GM21526 (cell line): ENCODE results near the gene HHATL.

Source experiments
- ATAC-seq: cut with Tn5 transposase; IDR thresholded peaks from one replicate; pipeline ENCODE4 v1.9.1; 2021; ENCODE audit warnings: moderate library complexity; ENCODE audit not compliant: unreplicated experiment, low FRiP score

HHATL gene, protein sequence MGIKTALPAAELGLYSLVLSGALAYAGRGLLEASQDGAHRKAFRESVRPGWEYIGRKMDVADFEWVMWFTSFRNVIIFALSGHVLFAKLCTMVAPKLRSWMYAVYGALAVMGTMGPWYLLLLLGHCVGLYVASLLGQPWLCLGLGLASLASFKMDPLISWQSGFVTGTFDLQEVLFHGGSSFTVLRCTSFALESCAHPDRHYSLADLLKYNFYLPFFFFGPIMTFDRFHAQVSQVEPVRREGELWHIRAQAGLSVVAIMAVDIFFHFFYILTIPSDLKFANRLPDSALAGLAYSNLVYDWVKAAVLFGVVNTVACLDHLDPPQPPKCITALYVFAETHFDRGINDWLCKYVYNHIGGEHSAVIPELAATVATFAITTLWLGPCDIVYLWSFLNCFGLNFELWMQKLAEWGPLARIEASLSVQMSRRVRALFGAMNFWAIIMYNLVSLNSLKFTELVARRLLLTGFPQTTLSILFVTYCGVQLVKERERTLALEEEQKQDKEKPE

DNA sequence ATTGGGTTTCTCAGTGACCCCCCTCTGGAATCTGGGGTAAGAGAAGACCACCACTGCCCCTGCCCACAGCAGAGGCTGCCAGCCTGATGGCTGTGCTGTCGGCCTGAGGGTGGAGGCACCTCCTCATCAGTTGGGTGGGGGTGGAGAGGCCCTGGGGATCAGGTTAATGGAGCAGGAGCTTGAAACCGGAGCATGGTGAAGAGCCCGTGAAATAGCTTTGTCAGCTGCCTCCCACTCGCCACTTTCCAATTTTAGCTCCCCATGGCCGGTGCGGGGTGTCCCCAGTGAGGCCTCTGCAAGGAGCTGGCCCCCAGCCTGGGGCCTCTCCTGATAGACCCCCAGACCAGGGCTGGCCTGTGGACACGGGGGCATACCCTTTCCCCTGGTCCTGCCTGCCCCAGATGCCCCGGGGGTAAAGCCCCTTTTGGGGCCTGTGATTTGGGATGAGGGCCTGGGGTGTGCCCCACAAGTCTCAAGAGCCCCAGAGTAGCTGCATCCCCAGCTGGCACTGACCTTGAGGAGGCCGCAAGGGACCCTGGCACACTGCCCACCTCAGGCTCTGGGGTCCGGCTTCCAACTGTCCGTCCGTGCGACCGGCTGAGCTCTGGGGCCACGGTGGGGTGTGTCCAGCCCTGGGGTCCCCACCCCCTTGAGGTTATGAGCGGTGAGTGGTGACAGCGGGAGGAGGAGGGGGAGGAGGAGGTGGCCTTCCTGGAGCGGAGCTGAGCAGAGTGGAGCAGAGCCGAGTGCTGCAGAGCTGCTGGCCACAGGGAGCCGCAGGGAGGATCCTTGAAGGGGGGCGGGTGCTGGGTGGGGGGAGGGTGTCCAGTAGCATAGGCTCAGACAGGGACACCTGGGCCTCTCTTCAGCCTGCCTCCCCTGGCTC, at the start of gene HHATL:
Gene HHATL, minus strand, starts transcription at position 733 of the 886 bp plus-strand sequence. CDS start 1,972 bp downstream, outside the sequence.
- no peak for ATAC-seq

GRCh38 chr3:42751609-42752008, 49.0 kb upstream of the HHATL start:
- ATAC-seq = no peak

GRCh38 chr3:42750834-42751233, 48.2 kb upstream of the HHATL start:
- no peak for ATAC-seq

DNA sequence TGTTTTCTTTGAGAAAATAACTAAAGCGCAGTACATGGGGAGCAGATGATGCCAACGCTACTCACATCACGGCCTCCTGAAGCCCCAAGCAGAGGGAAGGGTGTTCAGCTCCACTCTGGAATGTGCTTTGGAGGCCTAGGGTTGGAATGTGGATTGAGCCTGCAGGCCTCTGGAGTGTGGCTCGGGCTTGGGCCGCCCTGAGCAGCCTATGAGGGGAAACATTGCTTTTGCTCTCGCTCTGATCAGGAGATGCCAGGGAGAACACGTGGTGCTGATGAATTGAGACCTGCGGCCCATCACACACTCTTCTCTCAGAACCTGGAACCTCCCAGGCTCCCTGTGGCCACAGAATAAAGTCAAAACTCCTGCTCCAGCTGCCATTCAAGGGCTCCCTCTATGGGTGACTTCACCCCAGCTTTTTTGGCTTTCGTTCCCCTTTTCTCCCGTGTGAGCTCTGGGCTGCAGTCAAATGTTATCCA, 47.2 kb upstream of the HHATL start:
- no peak for ATAC-seq

DNA sequence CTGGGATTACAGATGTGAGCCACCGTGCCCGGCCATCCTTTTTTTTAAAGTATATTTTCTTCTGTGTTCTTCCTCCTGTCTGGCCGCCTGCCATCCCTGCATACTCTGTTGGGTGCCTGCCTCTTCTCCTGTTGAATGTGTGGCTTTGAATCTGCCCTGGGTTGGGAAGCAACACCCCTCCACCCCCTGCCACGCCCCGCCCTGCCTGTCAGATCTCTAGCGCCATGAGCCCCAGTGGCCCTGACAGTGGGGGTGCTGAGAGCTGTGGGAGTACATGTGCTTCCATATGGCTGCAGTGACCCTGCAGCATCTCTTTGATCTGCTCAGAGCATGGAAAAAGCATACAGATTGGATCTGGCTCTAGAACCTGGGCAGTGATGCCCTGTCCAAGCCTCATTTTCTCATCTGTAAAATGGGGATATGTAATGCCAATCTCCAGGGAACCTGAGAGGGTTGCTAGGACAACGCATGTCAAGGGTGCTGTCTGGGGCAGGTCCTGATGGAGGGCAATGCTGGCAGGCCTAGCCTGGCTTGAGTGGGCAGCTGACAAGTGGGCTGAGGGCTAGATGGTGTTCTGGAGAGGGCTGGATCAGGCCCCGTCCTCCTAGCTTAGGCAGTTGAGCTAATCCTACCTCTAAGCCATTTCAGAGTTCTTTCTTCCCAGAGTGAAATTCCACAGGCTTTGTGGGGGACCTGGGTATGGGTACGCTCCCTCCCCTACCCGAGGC, 46.6 kb upstream of the HHATL start:
- no peak for ATAC-seq

- no peak for ATAC-seq
Measured at GRCh38 chr3:42747581-42747980, 45.0 kb upstream of the HHATL start.

- ATAC-seq = no peak
Measured at GRCh38 chr3:42746455-42747450, 44.2 kb upstream of the HHATL start.

- ATAC-seq = no peak
Measured at GRCh38 chr3:42745776-42746454, 43.3 kb upstream of the HHATL start.

- no peak for ATAC-seq
Measured at GRCh38 chr3:42745291-42745745, 42.7 kb upstream of the HHATL start.

GRCh38 chr3:42743204-42743995, 40.8 kb upstream of the HHATL start:
- no peak for ATAC-seq

DNA sequence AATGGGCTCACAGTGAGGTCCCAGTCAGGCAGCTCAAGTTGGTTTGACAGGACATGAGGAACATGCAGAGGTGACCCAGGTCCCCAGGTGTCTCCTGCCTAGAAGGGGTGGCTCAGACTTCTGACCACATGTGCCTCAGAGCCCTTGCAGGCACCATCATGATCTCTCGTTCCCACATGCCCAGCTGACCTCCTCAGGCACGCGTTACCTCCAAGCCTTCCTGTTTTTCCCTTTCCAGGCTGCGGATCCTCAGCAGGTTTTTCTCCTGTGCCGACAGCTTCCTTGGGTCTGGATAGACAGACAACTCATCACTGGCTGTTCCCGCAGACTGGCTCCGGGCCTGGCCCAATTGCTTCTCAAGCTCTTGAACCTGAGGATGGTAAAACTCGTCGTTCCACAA, 40.1 kb upstream of the HHATL start:
- ATAC-seq = no peak

GRCh38 chr3:42742259-42742658, 39.7 kb upstream of the HHATL start:
- no peak for ATAC-seq

DNA sequence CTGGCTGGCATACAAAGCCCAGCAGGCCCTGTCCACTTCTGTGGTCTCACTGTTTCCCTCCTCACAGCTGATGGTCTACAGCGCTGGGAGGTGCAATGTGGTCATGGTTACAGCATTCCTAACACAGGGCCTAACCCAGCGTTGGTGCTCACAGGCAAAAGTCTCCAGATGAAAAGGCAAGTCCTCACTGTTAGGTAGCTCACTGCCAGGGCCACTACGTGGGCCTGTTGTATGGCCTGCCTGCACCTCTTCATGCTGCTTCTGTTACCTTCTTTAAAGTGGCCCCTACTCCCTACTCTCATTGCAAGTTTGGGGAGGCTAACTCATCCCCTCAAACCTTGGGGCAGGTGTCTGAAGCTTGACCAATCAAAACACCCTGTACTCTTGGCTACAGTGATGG, 39.2 kb upstream of the HHATL start:
- ATAC-seq = no peak

DNA sequence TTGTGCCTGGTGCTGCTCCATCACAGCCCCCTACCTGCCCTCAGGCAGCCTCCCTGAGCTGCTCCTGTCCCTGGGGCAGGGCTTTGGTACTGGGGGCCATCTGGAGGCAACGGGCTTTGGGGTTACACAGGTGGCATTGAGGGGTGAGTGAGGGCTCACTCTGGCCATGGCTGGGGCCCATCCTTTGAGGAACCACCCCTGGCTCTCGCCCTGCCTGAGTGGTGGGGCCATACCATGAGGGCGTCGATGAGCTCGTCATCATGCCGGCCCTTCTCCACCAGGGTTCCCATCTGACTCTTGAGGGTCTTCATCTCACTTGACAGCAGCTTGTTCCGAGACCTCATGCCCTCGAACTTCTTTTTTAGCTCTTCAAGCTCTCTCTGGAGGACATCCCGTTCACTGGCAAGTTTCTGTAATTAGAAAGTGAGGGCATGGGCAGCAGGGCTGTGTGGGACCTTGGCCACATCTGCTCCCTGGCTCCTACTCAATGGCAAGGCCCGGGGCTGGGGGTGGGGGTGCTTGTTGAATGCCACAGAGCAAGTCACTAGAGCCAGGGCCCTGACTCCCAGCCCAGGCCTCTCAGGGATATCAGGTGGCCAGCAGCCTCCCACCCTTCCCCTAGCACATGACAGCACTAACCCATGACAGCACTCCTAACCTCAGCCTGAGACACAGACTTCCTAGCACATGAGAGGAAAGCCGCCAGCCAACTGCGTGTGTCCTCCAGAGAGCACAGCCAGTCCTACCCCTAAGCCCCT, 37.0 kb upstream of the HHATL start:
- ATAC-seq = no peak

DNA sequence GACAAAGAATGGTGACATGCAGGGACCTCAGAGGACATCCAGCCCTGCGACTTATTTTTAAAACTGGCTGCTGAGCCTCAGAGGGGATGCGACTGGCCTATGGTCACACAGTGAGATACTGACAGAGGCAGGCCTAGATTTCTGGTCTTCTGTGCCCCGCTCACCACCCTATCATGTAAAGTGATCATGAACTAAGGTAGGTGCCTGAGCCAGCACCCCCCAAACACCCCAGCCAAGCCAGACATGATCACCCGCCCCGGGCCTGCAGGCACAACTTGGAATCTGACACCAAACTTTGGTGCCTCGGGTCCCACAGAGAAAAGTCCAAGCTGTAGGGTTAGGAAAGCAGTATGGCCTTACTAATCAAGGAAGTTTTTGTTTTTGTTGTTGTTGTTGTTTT, 33.9 kb upstream of the HHATL start:
- no peak for ATAC-seq

GRCh38 chr3:42736081-42736480, 33.5 kb upstream of the HHATL start:
- ATAC-seq = no peak

- no peak for ATAC-seq
Measured at GRCh38 chr3:42735615-42736014, 33.0 kb upstream of the HHATL start.
